Right atrium auricular region (tissue), 2 donors: Measurements from ENCODE around the gene NCOA7. TPM values are rescaled to one million over a fixed set of nuclear protein-coding genes. Genes with fewer than 3 reads are reported as not detected.
"Not testable (repeated sequence)": the region's sequence is repeated elsewhere in the genome, so short reads cannot be mapped to it uniquely, and the experiment has no call there.

Experiments
- DNase-seq: peaks from one replicate; pipeline ENCODE4 v3.0.0-alpha.2; 2019; ENCODE audit warnings: low spot score
- H3K27ac ChIP-seq, 2 donors: fragments of 200-600 bp; sonication (generic); 1 replicate in 1 of 2; 2 replicates in 1 of 2; pipeline ENCODE4 v1.5.1; 2016 to 2019
- H3K27me3 ChIP-seq, 2 donors: fragments of 200-600 bp; sonication (generic); one replicate each; pipeline versions ENCODE4 v1.5.1 to v1.6.0; 2017 to 2019
- H3K36me3 ChIP-seq: fragments of 200-600 bp; sonication (generic); one replicate; pipeline ENCODE4 v1.5.1; 2016
- H3K4me1 ChIP-seq, 2 donors: fragments of 200-600 bp; sonication (generic); one replicate each; pipeline versions ENCODE4 v1.5.1 to v1.6.0; 2017 to 2019
- H3K4me3 ChIP-seq, 2 donors: fragments of 200-600 bp; sonication (generic); 1 replicate in 1 of 2; 2 replicates in 1 of 2; pipeline ENCODE4 v1.5.1; 2017 to 2019; ENCODE audit warnings: mild to moderate bottlenecking in 1 of 2, moderate library complexity in 1 of 2
- H3K9me3 ChIP-seq, 2 donors: fragments of 200-600 bp; sonication (generic); one replicate each; pipeline ENCODE4 v1.5.1; 2019
- total RNA-seq, 2 donors: library from RNA; depleted of rRNA; stranded (reverse); fragments of >200 nt; gene quantifications; one replicate each; pipeline ENCODE4 v1.1.0, GENCODE V29; 2016
- TF ChIP-seq, protein P1 (sequence below), 2 donors: fragments of 200-600 bp; sonication (generic); IDR thresholded peaks; one replicate each; pipeline ENCODE4 v1.5.1; 2019; ENCODE audit warnings: antibody characterized with exemption in 2 of 2

NCOA7 gene
- total RNA-seq, 2 donors from 2014 or later, result 12.2 to 12.7 TPM

DNA sequence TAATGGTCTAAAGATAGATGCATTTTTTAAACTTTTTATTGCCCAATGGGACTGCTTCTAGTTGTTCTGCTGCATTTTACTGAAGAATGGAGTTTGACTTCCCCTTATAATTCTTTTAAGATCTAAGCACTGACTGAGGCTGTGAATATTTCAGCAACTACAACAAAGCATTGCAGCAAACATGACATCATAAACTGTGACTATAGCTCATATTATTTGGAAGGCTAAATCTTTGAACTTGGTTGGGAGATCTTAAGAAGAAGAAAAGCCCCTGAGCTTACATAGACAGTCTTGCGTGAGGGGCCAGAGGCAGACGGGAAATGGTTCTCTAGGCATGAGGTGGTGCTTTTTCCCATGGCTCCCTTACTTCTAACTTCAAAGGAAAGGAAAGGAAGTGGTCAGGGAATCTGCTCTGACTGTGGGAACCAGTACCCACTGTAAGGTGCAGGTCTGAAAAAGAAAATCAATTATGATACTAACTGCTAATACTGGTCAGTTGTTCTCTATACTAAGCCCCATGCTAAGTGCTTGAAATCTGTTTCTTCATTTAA, 26.6 kb upstream of the NCOA7 start:
- H3K36me3 ChIP-seq, result no peaks in the 10 kb centered on the region
- H3K27me3 ChIP-seq, result no peaks in the 10 kb centered on the region
- no peak overlapping the region for H3K4me3 ChIP-seq
- no peaks in the 10 kb centered on the region for H3K9me3 ChIP-seq
- no peak for DNase-seq
- no peaks in the 10 kb centered on the region for H3K4me1 ChIP-seq
- H3K27ac ChIP-seq, result no peak overlapping the region
- TF ChIP-seq, protein P1, sequence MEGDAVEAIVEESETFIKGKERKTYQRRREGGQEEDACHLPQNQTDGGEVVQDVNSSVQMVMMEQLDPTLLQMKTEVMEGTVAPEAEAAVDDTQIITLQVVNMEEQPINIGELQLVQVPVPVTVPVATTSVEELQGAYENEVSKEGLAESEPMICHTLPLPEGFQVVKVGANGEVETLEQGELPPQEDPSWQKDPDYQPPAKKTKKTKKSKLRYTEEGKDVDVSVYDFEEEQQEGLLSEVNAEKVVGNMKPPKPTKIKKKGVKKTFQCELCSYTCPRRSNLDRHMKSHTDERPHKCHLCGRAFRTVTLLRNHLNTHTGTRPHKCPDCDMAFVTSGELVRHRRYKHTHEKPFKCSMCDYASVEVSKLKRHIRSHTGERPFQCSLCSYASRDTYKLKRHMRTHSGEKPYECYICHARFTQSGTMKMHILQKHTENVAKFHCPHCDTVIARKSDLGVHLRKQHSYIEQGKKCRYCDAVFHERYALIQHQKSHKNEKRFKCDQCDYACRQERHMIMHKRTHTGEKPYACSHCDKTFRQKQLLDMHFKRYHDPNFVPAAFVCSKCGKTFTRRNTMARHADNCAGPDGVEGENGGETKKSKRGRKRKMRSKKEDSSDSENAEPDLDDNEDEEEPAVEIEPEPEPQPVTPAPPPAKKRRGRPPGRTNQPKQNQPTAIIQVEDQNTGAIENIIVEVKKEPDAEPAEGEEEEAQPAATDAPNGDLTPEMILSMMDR (IDR thresholded peaks at IDR 0.05), result no peak

DNA sequence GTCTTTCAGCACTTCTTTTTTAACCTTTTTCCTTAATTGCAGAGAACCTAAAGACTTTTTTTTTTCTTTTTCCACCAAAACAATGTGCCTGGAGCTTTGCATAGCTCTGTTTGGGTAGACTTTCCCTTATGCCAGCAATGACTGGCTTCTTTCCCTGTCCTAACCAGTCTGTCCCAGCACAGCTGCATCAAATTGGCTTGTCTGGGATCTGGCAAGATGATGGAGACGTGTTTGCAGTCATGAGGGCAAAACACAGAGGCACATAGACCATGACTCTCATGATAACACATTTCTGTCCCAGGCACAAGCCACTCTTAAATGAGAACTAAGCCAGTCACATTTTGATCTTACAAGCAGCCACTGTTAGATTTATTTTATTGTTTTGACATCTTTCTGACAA, 24.8 kb upstream of the NCOA7 start:
- no peaks in the 10 kb centered on the region for H3K36me3 ChIP-seq
- no peaks in the 10 kb centered on the region for H3K4me1 ChIP-seq
- no peaks in the 10 kb centered on the region for H3K27me3 ChIP-seq
- H3K4me3 ChIP-seq, result no peak overlapping the region
- TF ChIP-seq, protein P1 (IDR thresholded peaks at IDR 0.05), result no peak
- no peak overlapping the region for H3K27ac ChIP-seq
- DNase-seq, result no peak
- H3K9me3 ChIP-seq, result no peaks in the 10 kb centered on the region

DNA sequence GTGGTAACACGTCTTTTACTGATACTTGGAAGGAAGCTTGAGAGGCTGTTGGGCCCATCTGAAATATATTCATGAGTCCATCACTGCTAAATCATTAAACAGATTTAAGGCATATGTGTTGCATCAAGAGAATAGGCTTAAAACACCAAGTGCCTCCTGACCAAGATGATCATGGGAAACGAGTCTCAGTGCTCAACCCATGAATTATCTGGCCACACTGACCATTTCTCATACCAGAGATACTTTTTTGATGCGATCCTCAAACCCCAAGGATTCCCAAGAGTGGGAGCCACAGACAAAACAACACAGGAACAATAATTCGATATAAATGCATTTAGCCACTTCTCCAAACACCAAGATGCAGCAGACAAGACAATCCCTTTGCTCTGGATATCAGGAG, 24.1 kb upstream of the NCOA7 start:
- Histone ChIP-seq H3K27ac (no peak overlapping the region), H3K4me1 (no peaks in the 10 kb centered on the region), H3K4me3 (no peak overlapping the region), H3K27me3 (no peaks in the 10 kb centered on the region), H3K36me3 (no peaks in the 10 kb centered on the region), H3K9me3 (no peaks in the 10 kb centered on the region)
- TF ChIP-seq, protein P1 (IDR thresholded peaks at IDR 0.05), result no peak
- DNase-seq, result no peak

DNA sequence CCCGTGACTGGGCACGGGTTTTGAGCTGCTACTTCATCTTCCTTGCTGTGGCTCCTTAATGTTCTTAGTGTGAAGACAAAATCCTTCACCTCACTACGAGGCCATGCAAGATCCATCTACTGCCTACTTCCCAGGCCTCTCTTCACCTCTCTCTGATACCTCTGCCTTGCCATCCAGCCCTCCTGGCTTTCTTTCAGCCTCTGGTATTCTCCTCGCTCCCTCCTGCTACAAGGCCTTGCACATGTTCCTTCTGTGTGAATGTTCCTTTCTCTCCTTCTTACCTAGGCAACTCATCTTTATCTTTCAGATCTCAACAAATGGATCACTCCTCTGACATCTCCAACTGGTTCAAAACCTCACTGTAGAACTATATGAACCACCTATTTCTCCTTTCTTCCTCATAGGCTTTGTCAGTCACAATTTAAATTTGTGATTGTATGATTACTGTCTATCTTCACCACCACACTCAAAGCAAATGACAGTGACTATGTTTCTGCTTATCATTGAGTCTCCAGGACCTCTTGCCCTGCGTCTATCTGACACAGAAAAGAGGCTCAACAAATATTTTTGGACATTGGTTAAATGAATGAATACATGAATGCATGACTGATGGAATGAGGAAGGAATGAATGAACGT, 21.5 kb upstream of the NCOA7 start:
- H3K4me3 ChIP-seq, result no peak overlapping the region
- H3K36me3 ChIP-seq, result no peaks in the 10 kb centered on the region
- H3K9me3 ChIP-seq, result no peaks in the 10 kb centered on the region
- no peaks in the 10 kb centered on the region for H3K27me3 ChIP-seq
- no peak for DNase-seq
- TF ChIP-seq, protein P1 (IDR thresholded peaks at IDR 0.05), result no peak
- H3K4me1 ChIP-seq, result no peaks in the 10 kb centered on the region
- no peak overlapping the region for H3K27ac ChIP-seq

DNA sequence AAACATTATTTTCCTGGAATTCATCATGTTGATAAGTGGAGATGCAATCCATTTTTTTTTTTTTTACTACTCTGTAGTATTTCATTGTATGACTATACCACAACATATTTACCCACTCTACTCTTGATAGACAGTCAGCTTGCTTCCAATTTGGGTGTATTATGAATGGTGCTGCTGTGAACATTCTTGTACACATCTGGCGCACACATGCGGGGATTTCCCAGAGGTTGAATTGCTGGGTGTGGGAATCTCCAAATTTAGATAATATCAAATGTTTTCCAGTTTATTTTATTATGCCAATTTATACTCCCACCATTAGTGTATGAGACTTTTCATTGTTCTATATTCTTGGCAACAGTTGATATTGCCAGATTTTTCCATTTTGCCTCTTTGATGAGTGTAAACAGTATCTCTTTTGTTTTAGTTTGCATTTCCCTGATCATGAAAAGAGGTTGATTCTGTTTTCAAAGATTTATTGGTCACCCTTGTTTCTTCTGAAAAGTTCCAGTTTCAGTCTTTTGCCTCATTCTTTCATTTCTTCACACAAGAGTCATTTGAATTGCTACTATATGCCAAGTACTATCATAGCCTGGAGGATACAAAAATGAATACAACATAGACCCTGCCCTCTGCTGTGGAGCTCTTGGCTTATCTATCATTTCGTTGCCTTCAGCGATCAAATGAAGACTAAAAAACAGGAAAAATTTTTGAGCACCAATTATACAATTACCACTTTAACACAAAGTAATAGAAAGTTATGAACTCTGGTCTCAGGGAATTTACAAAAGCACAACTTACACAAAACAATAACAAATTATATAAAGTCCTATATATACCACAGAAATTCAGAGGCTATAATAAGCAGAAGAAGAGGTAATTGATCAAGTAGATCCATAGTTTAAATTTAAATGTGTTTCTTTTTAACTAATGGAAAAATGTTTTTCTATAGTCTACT, 17.1 kb upstream of the NCOA7 start:
- no peaks in the 10 kb centered on the region for H3K9me3 ChIP-seq
- H3K4me3 ChIP-seq, result no peak overlapping the region
- H3K27me3 ChIP-seq, result no peaks in the 10 kb centered on the region
- TF ChIP-seq, protein P1 (IDR thresholded peaks at IDR 0.05), result no peak
- DNase-seq, result no peak
- no peak overlapping the region for H3K27ac ChIP-seq
- H3K36me3 ChIP-seq, result no peaks in the 10 kb centered on the region
- H3K4me1 ChIP-seq, result no peaks in the 10 kb centered on the region

DNA sequence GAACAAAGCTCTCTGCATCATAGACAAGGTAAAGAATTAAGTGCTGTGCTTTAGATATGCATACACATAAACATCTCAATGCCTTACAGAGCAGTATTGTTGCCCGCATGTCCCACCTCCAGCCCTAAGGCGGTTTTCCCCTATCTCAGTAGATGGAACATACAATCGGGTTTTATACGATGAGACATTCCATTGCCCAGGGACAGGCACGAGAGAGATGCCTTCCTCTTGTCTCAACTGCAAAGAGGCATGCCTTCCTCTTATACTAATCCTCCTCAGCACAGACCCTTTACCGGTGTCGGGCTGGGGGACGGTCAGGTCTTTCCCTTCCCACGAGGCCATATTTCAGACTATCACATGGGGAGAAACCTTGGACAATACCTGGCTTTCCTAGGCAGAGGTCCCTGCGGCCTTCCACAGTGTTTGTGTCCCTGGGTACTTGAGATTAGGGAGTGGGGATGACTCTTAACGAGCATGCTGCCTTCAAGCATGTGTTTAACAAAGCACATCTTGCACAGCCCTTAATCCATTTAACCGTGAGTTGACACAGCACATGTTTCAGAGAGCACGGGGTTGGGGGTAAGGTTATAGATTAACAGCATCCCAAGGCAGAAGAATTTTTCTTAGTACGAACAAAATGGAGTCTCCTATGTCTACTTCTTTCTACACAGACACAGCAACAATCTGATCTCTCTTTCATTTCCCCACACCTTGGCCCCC, 14.5 kb upstream of the NCOA7 start:
- not testable (repeated sequence) for H3K27ac ChIP-seq, H3K4me3 ChIP-seq, DNase-seq, H3K4me1 ChIP-seq, H3K36me3 ChIP-seq, H3K27me3 ChIP-seq, H3K9me3 ChIP-seq
